Lower lobe of right lung (tissue), 2 donors: ENCODE results near the gene EAPP. TPM values are rescaled to one million over a fixed set of nuclear protein-coding genes. Genes with fewer than 3 reads are reported as not detected.
A peak's percentile ranks its signal among the peaks of the same experiment; 100 is the strongest.

ENCODE experiments used
- ATAC-seq, 2 donors: fragments of 200-7000 bp; cut with Tn5 transposase; one replicate each; pipeline ENCODE4 v1.9.1; 2020 to 2022; ENCODE audit warnings: mild to moderate bottlenecking in 2 of 2, moderate library complexity in 2 of 2
- DNase-seq: peaks from one replicate; pipeline ENCODE4 v3.0.0-alpha.2; 2020
- H3K27ac ChIP-seq: fragments of 200-600 bp; one replicate; pipeline ENCODE4 v1.8.0; 2022
- H3K27me3 ChIP-seq: fragments of 200-600 bp; one replicate; pipeline ENCODE4 v1.8.0; 2022; ENCODE audit warnings: low read depth
- H3K36me3 ChIP-seq: fragments of 200-600 bp; one replicate; pipeline ENCODE4 v1.8.0; 2022; ENCODE audit warnings: mild to moderate bottlenecking
- H3K4me1 ChIP-seq: fragments of 200-600 bp; one replicate; pipeline ENCODE4 v1.8.0; 2022
- H3K4me3 ChIP-seq: fragments of 200-600 bp; one replicate; pipeline ENCODE4 v1.8.0; 2022; ENCODE audit warnings: mild to moderate bottlenecking
- H3K9me3 ChIP-seq: fragments of 200-600 bp; one replicate; pipeline ENCODE4 v1.8.0; 2022
- intact Hi-C: fragments of 100-400 bp; cut with DNase I; formaldehyde crosslinking; loops from one replicate; pipeline ENCODE4 v1.11.0; 2022
- total RNA-seq: library from RNA; stranded (reverse); fragmentation: NEBNext Ultra II Directional; extraction: Animal tissue kit (Norgen Biotek cat#: 25700); gene quantifications from one replicate; pipeline ENCODE4 v1.2.1, GENCODE V29; 2021
- TF ChIP-seq, protein P1 (sequence below): fragments of 200-600 bp; IDR thresholded peaks from one replicate; pipeline ENCODE4 v1.8.0; 2022; ENCODE audit warnings: antibody characterized with exemption, mild to moderate bottlenecking
- donor health status: DM: no; HTN: yes; CAD: no; lungs with severe emphysema.

Gene EAPP
- total RNA-seq, 1 donor from 2014 or later, result 28.8 TPM

DNA sequence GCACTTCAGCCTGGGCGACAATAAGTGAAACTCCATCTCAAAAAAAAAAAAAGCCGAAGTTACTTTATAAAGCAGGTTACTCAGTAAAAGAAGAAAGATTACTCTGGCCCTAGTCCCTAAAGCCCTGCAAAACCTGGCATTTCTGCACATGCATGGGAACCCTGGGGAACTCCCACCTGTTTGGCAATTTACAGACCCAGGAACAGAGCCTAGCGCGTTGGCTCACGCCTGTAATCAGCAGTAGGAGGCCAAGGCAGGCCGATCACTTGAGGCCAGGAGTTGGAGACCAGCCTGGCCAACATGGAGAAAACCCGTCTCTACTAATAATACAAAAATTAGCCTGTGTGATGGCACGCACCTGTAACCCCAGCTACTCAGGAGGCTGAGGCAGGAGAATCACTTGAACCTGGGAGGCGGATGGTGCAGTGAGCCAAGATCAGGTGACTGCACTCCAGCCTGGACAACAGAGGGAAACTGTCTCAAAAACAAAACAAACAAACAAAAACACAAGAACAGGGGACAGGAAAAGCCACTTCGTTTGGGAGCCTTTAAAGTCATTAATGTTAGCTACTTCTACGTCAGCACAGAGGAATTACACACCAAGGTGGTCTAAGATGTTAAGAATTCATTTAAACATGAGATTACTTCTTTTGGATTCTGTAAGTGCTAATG lies 43.4 kb downstream of the EAPP start:
- Histone ChIP-seq H3K9me3 (no peaks in the 10 kb centered on the region), H3K4me3 (no peak overlapping the region), H3K4me1 (peaks cover 5% of the 10 kb centered on the region), H3K27me3 (no peaks in the 10 kb centered on the region), H3K36me3 (no peaks in the 10 kb centered on the region), H3K27ac (peak overlapping the region; percentile 61)
- intact Hi-C loops, result no loop called here
- TF ChIP-seq, protein P1, sequence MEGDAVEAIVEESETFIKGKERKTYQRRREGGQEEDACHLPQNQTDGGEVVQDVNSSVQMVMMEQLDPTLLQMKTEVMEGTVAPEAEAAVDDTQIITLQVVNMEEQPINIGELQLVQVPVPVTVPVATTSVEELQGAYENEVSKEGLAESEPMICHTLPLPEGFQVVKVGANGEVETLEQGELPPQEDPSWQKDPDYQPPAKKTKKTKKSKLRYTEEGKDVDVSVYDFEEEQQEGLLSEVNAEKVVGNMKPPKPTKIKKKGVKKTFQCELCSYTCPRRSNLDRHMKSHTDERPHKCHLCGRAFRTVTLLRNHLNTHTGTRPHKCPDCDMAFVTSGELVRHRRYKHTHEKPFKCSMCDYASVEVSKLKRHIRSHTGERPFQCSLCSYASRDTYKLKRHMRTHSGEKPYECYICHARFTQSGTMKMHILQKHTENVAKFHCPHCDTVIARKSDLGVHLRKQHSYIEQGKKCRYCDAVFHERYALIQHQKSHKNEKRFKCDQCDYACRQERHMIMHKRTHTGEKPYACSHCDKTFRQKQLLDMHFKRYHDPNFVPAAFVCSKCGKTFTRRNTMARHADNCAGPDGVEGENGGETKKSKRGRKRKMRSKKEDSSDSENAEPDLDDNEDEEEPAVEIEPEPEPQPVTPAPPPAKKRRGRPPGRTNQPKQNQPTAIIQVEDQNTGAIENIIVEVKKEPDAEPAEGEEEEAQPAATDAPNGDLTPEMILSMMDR, result no peak
- DNase-seq, result no peak
- peak in 1 of 2 donors; percentile 34 for ATAC-seq

DNA sequence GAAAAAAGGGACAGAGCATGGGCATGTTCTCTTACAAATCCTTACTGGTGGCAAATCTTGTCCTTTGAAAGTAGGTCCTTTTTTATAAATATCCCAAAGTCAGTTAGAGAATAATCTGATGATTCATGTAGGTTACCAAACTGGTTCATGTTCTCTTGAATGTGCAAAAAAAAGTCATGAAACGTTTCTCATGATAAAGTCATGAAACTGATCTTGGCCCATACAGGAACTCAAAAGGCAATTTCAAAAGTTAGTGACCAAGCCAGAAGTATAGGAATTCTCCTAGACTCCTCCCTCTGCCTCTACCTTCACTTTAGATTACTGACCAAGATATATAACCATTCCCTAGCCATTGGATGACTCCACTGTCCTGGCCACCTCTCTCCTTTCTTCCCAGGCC lies 50.2 kb downstream of the EAPP start:
- no peaks in the 10 kb centered on the region for H3K36me3 ChIP-seq
- ATAC-seq, result no peak
- intact Hi-C loops, result no loop called here
- no peaks in the 10 kb centered on the region for H3K9me3 ChIP-seq
- H3K4me1 ChIP-seq, result no peaks in the 10 kb centered on the region
- H3K4me3 ChIP-seq, result no peak overlapping the region
- TF ChIP-seq, protein P1, result no peak
- H3K27me3 ChIP-seq, result no peaks in the 10 kb centered on the region
- DNase-seq, result no peak
- no peak overlapping the region for H3K27ac ChIP-seq

GRCh38 chr14:34488528-34488927 lies 51.0 kb downstream of the EAPP start:
- TF ChIP-seq, protein P1, result no peak
- Histone ChIP-seq H3K27me3 (no peaks in the 10 kb centered on the region), H3K27ac (no peak overlapping the region), H3K4me3 (no peak overlapping the region), H3K36me3 (no peaks in the 10 kb centered on the region), H3K4me1 (no peaks in the 10 kb centered on the region), H3K9me3 (no peaks in the 10 kb centered on the region)
- intact Hi-C loops, result no loop called here
- ATAC-seq (no peak), DNase-seq (no peak)

GRCh38 chr14:34484726-34485125 lies 54.8 kb downstream of the EAPP start:
- ATAC-seq, result no peak
- Histone ChIP-seq H3K27ac (no peak overlapping the region), H3K36me3 (no peaks in the 10 kb centered on the region), H3K27me3 (no peaks in the 10 kb centered on the region), H3K9me3 (no peaks in the 10 kb centered on the region), H3K4me1 (no peaks in the 10 kb centered on the region), H3K4me3 (no peak overlapping the region)
- no peak for DNase-seq
- intact Hi-C loops, result no loop called here
- TF ChIP-seq, protein P1, result no peak

- TF ChIP-seq, protein P1, result no peak
- H3K36me3 ChIP-seq, result no peaks in the 10 kb centered on the region
- ATAC-seq (no peak), DNase-seq (no peak)
- no peaks in the 10 kb centered on the region for H3K27me3 ChIP-seq
- H3K4me1 ChIP-seq, result no peaks in the 10 kb centered on the region
- no peak overlapping the region for H3K4me3 ChIP-seq
- no peak overlapping the region for H3K27ac ChIP-seq
- no peaks in the 10 kb centered on the region for H3K9me3 ChIP-seq
- intact Hi-C loops, result no loop called here
Measured at GRCh38 chr14:34482463-34482862, 57.0 kb downstream of the EAPP start.
